GM12878 (cell line): ENCODE measurements around the gene ZNF627. TPM values are rescaled to one million over a fixed set of nuclear protein-coding genes. Genes with fewer than 3 reads are reported as not detected.

Experiments
- CBX5 ChIP-seq: sonication (generic); IDR thresholded peaks from 2 replicates; pipeline ENCODE4 v1.6.1; 2016; ENCODE audit warnings: low read depth, moderate library complexity, mild to moderate bottlenecking, inconsistent platforms
- E4F1 ChIP-seq: fragments of 450-650 bp; IDR thresholded peaks from 2 replicates; pipeline ENCODE4 v1.6.1; 2018; ENCODE audit warnings: borderline replicate concordance, mild to moderate bottlenecking; ENCODE audit not compliant: partially characterized antibody
- ESRRA ChIP-seq: IDR thresholded peaks from 2 replicates; pipeline ENCODE4 v1.6.1; 2012; ENCODE audit warnings: mild to moderate bottlenecking, low read length, improper control_type of control experiment
- HSF1 ChIP-seq: fragments of 150-350 bp; IDR thresholded peaks from 2 replicates; pipeline ENCODE4 v1.6.1; 2014; ENCODE audit warnings: mild to moderate bottlenecking, low read depth, low read length
- IRF5 ChIP-seq: fragments of 450-650 bp; IDR thresholded peaks from 2 replicates; pipeline ENCODE4 v1.6.1; 2017; ENCODE audit warnings: borderline replicate concordance
- JUND ChIP-seq: IDR thresholded peaks from 2 replicates; pipeline ENCODE4 v1.6.1; 2012; ENCODE audit warnings: low read depth, mild to moderate bottlenecking, low read length, improper control_type of control experiment, moderate library complexity
- KAT2A ChIP-seq: conservative IDR thresholded peaks from 2 replicates; pipeline ENCODE4 v1.6.1; 2011; ENCODE audit warnings: low read depth, low read length; ENCODE audit not compliant: control insufficient read depth
- NBN ChIP-seq: fragments of 450-650 bp; IDR thresholded peaks from 2 replicates; pipeline ENCODE4 v1.6.1; 2016
- NFYB ChIP-seq: IDR thresholded peaks from 2 replicates; pipeline ENCODE4 v1.6.1; 2011; ENCODE audit warnings: low read depth, mild to moderate bottlenecking, low read length, improper control_type of control experiment, moderate library complexity; ENCODE audit not compliant: insufficient read depth
- PKNOX1 ChIP-seq: fragments of 450-650 bp; IDR thresholded peaks from 2 replicates; pipeline ENCODE4 v1.6.1; 2016; ENCODE audit warnings: mild to moderate bottlenecking
- RELA ChIP-seq: fragments of 450-650 bp; IDR thresholded peaks from 2 replicates; pipeline ENCODE4 v1.8.0; 2014; ENCODE audit warnings: borderline replicate concordance; ENCODE audit not compliant: partially characterized antibody
- SREBF1 ChIP-seq: IDR thresholded peaks from 2 replicates; pipeline ENCODE4 v1.6.1; 2012; ENCODE audit warnings: mild to moderate bottlenecking, low read length
- STAT1 ChIP-seq: fragments of 450-650 bp; conservative IDR thresholded peaks from 2 replicates; pipeline ENCODE4 v1.6.1; 2014; ENCODE audit warnings: antibody characterized with exemption, mild to moderate bottlenecking
- SUZ12 ChIP-seq: fragments of 200-600 bp; sonication (generic); IDR thresholded peaks from one replicate; pipeline ENCODE4 v1.6.1; 2018; ENCODE audit warnings: antibody characterized with exemption, mild to moderate bottlenecking; ENCODE audit not compliant: unreplicated experiment
- TAF1 ChIP-seq: IDR thresholded peaks from 2 replicates; pipeline ENCODE4 v1.6.1; 2011; ENCODE audit warnings: mild to moderate bottlenecking, low read depth, low read length, borderline replicate concordance
- TBL1XR1 ChIP-seq: IDR thresholded peaks from 2 replicates; pipeline ENCODE4 v1.6.1; 2012; ENCODE audit warnings: low read depth, low read length, improper control_type of control experiment
- USF2 ChIP-seq: IDR thresholded peaks from 2 replicates; pipeline ENCODE4 v1.6.1; 2011; ENCODE audit warnings: low read depth, low read length, improper control_type of control experiment, borderline replicate concordance
- ZNF274 ChIP-seq: IDR thresholded peaks from one replicate; pipeline ENCODE4 v1.8.0; 2011; ENCODE audit not compliant: insufficient read length, insufficient read depth
- polyA plus RNA-seq, 11 experiments: library from polyadenylated mRNA; depleted of rRNA in 4 of 11; unstranded in 6 of 11; stranded (reverse) in 5 of 11; fragments of >200 nt; fragmentation: Nextera tagmentation in 4 of 11; fragmentation: Illumina TruSeq in 1 of 11; extraction: Ambion mirVana in 4 of 11; extraction: Trizol in 1 of 11; gene quantifications; 1 replicate in 1 of 11; 2 replicates in 10 of 11; pipeline versions ENCODE4 v1.2.1 to v1.2.3, GENCODE V29; 2011 to 2016; ENCODE audit warnings: inconsistent platforms in 2 of 11, missing spikeins in 2 of 11, low read depth in 1 of 11
- total RNA-seq, 4 experiments: library from RNA; depleted of rRNA in 3 of 4; stranded (reverse); fragments of >200 nt in 3 of 4; fragmentation: Illumina TruSeq in 1 of 4; extraction: Trizol in 1 of 4; gene quantifications; 2 replicates each; pipeline versions ENCODE4 v1.2.1 to v1.2.3, GENCODE V29; 2013 to 2021

Gene ZNF627
- total and polyA plus RNA-seq, 10 of the 15 experiments (the other 5 are each of a cell fraction or from before 2014, with no cell fraction given), result 5.1 to 13.7 (median 10.2) TPM

- TF ChIP-seq HSF1, result no peak
- TF ChIP-seq RELA, result no peak
- TF ChIP-seq SREBF1, result no peak
- TF ChIP-seq TAF1, result peak; percentile 29; the same call in 1 of the 2 replicates
- no peak for TF ChIP-seq JUND
- no peak for TF ChIP-seq ESRRA
- TF ChIP-seq ZNF274, result no peak
- no peak for TF ChIP-seq STAT1
- TF ChIP-seq KAT2A, result no peak
- peak; percentile 97 for TF ChIP-seq PKNOX1
- no peak for TF ChIP-seq SUZ12
- no peak for TF ChIP-seq NBN
- no peak for TF ChIP-seq TBL1XR1
- no peak for TF ChIP-seq USF2
- TF ChIP-seq CBX5, result no peak
- TF ChIP-seq IRF5, result no peak
- no peak for TF ChIP-seq E4F1
- TF ChIP-seq NFYB, result peak; percentile 93
- TF ChIP-seq, all 136 proteins: peak for 10
These were observed 42.6 kb downstream of the ZNF627 start (continued) for GRCh38 chr19:11639602-11640471.
